SK-N-SH (cell line): Measurements from ENCODE around the gene FRAS1. TPM values are rescaled to one million over a fixed set of nuclear protein-coding genes. Genes with fewer than 3 reads are reported as not detected.
"Not testable (repeated sequence)": the region's sequence is repeated elsewhere in the genome, so short reads cannot be mapped to it uniquely, and the experiment has no call there.

Experiments used
- CTCF ChIA-PET: fragments of 300-600, 350-600 bp; formaldehyde crosslinking; extraction: SDS; loops from one replicate; lab custom pipeline; 2021; lab: Yijun Ruan, JAX
- POLR2A ChIA-PET: fragments of 350-600 bp; sonication (Branson Sonifier 250); formaldehyde crosslinking; extraction: SDS; loops from one replicate; lab custom pipeline; 2020; ENCODE audit warnings: antibody characterized with exemption, inconsistent platforms; lab: Yijun Ruan, JAX
- DNase-seq: peaks from one replicate; pipeline ENCODE4 v3.0.0; 2012
- H2AFZ ChIP-seq: fragments of 200-600 bp; sonication (generic); 2 replicates; pipeline ENCODE4 v1.8.1; 2016; ENCODE audit warnings: antibody characterized with exemption, mild to moderate bottlenecking, low read depth
- H3F3A ChIP-seq: fragments of 200-600 bp; sonication (generic); replicated peaks from 2 replicates; pipeline ENCODE3; 2016; ENCODE audit warnings: antibody characterized with exemption, mild to moderate bottlenecking; ENCODE audit not compliant: insufficient read depth
- H3K27ac ChIP-seq, 2 experiments: fragments of 200-500 bp in 1 of 2; fragments of 200-600 bp in 1 of 2; sonication (Bioruptor generic) in 1 of 2; sonication (generic), shearing (Covaris generic) in 1 of 2; 2 replicates each; pipeline versions ENCODE4 v1.5.1 to v1.6.1; 2014 to 2016; ENCODE audit warnings: low read depth in 2 of 2, inconsistent platforms in 1 of 2, low read length in 1 of 2, mild to moderate bottlenecking in 1 of 2, mixed read lengths in 1 of 2
- H3K27me3 ChIP-seq: fragments of 200-600 bp; sonication (generic), shearing (Covaris generic); 2 replicates; pipeline ENCODE4 v1.6.1; 2016; ENCODE audit warnings: mixed run types; ENCODE audit not compliant: insufficient read depth
- H3K36me3 ChIP-seq, 2 experiments: fragments of 200-500 bp in 1 of 2; fragments of 200-600 bp in 1 of 2; sonication (Bioruptor generic) in 1 of 2; sonication (generic) in 1 of 2; replicated peaks in 1 of 2; 2 replicates each; pipeline versions ENCODE3 to v1.5.1; 2014 to 2016; ENCODE audit warnings: low read length in 1 of 2, mild to moderate bottlenecking in 1 of 2; ENCODE audit not compliant: insufficient read depth in 2 of 2, control insufficient read depth in 1 of 2
- H3K4me1 ChIP-seq, 2 experiments: fragments of 200-500 bp in 1 of 2; fragments of 200-600 bp in 1 of 2; sonication (Bioruptor generic) in 1 of 2; sonication (generic), shearing (Covaris generic) in 1 of 2; 2 replicates each; pipeline versions ENCODE4 v1.5.1 to v1.6.1; 2014 to 2016; ENCODE audit warnings: low read depth in 1 of 2, low read length in 1 of 2, mixed run types in 1 of 2; ENCODE audit not compliant: insufficient read depth in 2 of 2, control insufficient read depth in 1 of 2
- H3K4me2 ChIP-seq: fragments of 200-600 bp; sonication (generic), shearing (Covaris generic); 2 replicates; pipeline ENCODE4 v1.6.1; 2017; ENCODE audit warnings: mixed run types
- H3K4me3 ChIP-seq, 2 experiments: fragments of 200-500 bp in 1 of 2; fragments of 200-600 bp in 1 of 2; sonication (Bioruptor generic) in 1 of 2; sonication (generic), shearing (Covaris generic) in 1 of 2; 2 replicates each; pipeline versions ENCODE4 v1.5.1 to v1.8.1; 2014 to 2016; ENCODE audit warnings: low read depth in 2 of 2, inconsistent platforms in 1 of 2, low read length in 1 of 2, mild to moderate bottlenecking in 1 of 2, mixed read lengths in 1 of 2, moderate library complexity in 1 of 2
- H3K79me2 ChIP-seq: fragments of 200-600 bp; sonication (generic); 2 replicates; pipeline ENCODE4 v1.8.1; 2017; ENCODE audit warnings: mild to moderate bottlenecking; ENCODE audit not compliant: insufficient read depth
- H3K9ac ChIP-seq: fragments of 200-600 bp; sonication (generic); 2 replicates; pipeline ENCODE4 v1.6.1; 2017; ENCODE audit warnings: mixed run types
- H3K9me2 ChIP-seq: fragments of 200-600 bp; sonication (generic); 2 replicates; pipeline ENCODE4 v1.6.1; 2017; ENCODE audit warnings: mixed run types
- H3K9me3 ChIP-seq: fragments of 200-600 bp; sonication (generic); 2 replicates; pipeline ENCODE4 v1.6.1; 2017; ENCODE audit warnings: mixed run types, mild to moderate bottlenecking, moderate library complexity
- H4K20me1 ChIP-seq: fragments of 200-600 bp; sonication (generic); 2 replicates; pipeline ENCODE4 v1.6.1; 2017; ENCODE audit warnings: mild to moderate bottlenecking, mixed run types; ENCODE audit not compliant: insufficient read depth
- ELF1 ChIP-seq: IDR thresholded peaks from 2 replicates; pipeline ENCODE4 v1.4.0; 2012
- EP300 ChIP-seq, 2 experiments: IDR thresholded peaks; 2 replicates each; pipeline versions ENCODE4 v1.4.0 to v1.6.1; 2012; ENCODE audit warnings: borderline replicate concordance in 1 of 2, low read depth in 1 of 2, low read length in 1 of 2
- FOXJ3 ChIP-seq: sonication (generic); formaldehyde crosslinking; IDR thresholded peaks from 2 replicates; pipeline ENCODE4 v1.5.1; 2020; ENCODE audit warnings: mild to moderate bottlenecking, missing genetic modification reagents
- FOXM1 ChIP-seq: IDR thresholded peaks from 2 replicates; pipeline ENCODE4 v1.4.0; 2012; ENCODE audit warnings: low read depth, mild to moderate bottlenecking
- GATA2 ChIP-seq: sonication (generic); formaldehyde crosslinking; IDR thresholded peaks from 2 replicates; pipeline ENCODE4 v1.5.0; 2020; ENCODE audit warnings: mild to moderate bottlenecking, missing genetic modification reagents
- NFIC ChIP-seq: IDR thresholded peaks from 2 replicates; pipeline ENCODE4 v1.4.0; 2012; ENCODE audit warnings: borderline replicate concordance
- NRF1 ChIP-seq: IDR thresholded peaks from 2 replicates; pipeline ENCODE4 v1.6.1; 2012; ENCODE audit warnings: low read depth, mild to moderate bottlenecking, low read length
- RCOR1 ChIP-seq: fragments of 150-350 bp; IDR thresholded peaks from 2 replicates; pipeline ENCODE4 v1.6.1; 2017; ENCODE audit warnings: antibody characterized with exemption, low read length
- RXRA ChIP-seq: IDR thresholded peaks from 2 replicates; pipeline ENCODE4 v1.4.0; 2012; ENCODE audit warnings: low read depth, mild to moderate bottlenecking, borderline replicate concordance
- TEAD4 ChIP-seq: IDR thresholded peaks from 2 replicates; pipeline ENCODE4 v1.4.0; 2012; ENCODE audit warnings: mild to moderate bottlenecking, borderline replicate concordance; ENCODE audit not compliant: insufficient read depth
- WGBS: methylation state at CpG from one replicate; pipeline ENCODE4 v1.1.6; 2017; ENCODE audit warnings: low lambda C conversion rate; 5-methylcytosine and 5-hydroxymethylcytosine counted together
- polyA plus RNA-seq, 3 experiments: library from polyadenylated mRNA; depleted of rRNA; stranded (reverse); fragments of >200 nt; gene quantifications; 2 replicates each; pipeline ENCODE4 v1.2.3, GENCODE V29; 2012
- TF ChIP-seq, protein P1 (sequence below): IDR thresholded peaks from 2 replicates; pipeline ENCODE4; 2012
- TF ChIP-seq, protein P2 (sequence below): IDR thresholded peaks from 2 replicates; pipeline ENCODE4 v1.4.0; 2012; ENCODE audit warnings: low read depth

FRAS1 gene
- polyA plus RNA-seq, 1 of the 3 experiments (the other 2 are of a cell fraction): 8.3 TPM

DNA sequence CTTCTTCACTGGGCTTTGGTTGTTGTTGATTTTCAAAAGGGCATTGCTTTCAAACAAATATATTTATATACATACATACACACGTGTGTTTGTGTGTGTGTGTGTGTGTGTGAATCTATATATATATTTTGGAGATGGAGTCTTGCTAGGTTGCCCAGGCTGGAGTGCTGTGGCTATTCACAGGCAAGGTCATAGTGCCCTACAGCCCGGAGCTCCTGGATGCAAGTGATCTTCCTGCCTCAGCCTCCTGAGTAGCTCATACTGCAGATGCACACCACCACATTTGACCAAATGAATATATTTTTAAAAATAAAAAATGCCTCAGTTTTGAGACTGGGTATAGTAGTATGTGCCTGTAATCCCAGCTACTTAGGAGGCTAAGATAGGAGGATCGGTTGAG, 34.4 kb downstream of the FRAS1 start (continued):
- TF ChIP-seq, protein P1, sequence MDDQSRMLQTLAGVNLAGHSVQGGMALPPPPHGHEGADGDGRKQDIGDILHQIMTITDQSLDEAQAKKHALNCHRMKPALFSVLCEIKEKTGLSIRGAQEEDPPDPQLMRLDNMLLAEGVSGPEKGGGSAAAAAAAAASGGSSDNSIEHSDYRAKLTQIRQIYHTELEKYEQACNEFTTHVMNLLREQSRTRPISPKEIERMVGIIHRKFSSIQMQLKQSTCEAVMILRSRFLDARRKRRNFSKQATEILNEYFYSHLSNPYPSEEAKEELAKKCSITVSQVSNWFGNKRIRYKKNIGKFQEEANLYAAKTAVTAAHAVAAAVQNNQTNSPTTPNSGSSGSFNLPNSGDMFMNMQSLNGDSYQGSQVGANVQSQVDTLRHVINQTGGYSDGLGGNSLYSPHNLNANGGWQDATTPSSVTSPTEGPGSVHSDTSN: no peak
- TF ChIP-seq RXRA (no peak), RCOR1 (no peak), FOXJ3 (CRISPR knock-in tag) (no peak), TEAD4 (no peak), GATA2 (CRISPR knock-in tag) (no peak), ELF1 (no peak), NRF1 (no peak), NFIC (no peak)
- TF ChIP-seq, protein P2, sequence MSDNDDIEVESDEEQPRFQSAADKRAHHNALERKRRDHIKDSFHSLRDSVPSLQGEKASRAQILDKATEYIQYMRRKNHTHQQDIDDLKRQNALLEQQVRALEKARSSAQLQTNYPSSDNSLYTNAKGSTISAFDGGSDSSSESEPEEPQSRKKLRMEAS: no peak
- TF ChIP-seq, all 33 proteins: peak for 0

- H2AFZ ChIP-seq, H3K27me3 ChIP-seq, DNase-seq, H3K9me2 ChIP-seq, H3K4me1 ChIP-seq, H4K20me1 ChIP-seq, H3K9me3 ChIP-seq, H3K9ac ChIP-seq, H3K4me3 ChIP-seq, H3K27ac ChIP-seq, H3K4me2 ChIP-seq, H3K36me3 ChIP-seq, H3K79me2 ChIP-seq, POLR2A ChIA-PET, H3F3A ChIP-seq: not testable (repeated sequence)
- WGBS: 86% methylated on average over 5 of the region's 5 CpGs
- CTCF ChIA-PET: interaction anchor here (0.7 to 1.7 kb wide), 5 partner anchors 9 to 33 kb away, joined by 3 to 10 read pairs (median 3); no protein-coding TSS in a partner anchor
Observed at GRCh38 chr4:78092350-78092749, 35.2 kb downstream of the FRAS1 start.

GRCh38 chr4:78092850-78093249, 35.7 kb downstream of the FRAS1 start:
- Histone ChIP-seq H3K4me1 (peaks cover 0 to 6% of the 10 kb centered on the region in 2 experiments; a peak in 1 of 4 replicates), H3K79me2 (no peaks in the 10 kb centered on the region), H3K4me3 (no peak overlapping the region), H3K27me3 (no peaks in the 10 kb centered on the region), H3F3A (peaks cover 7% of the 10 kb centered on the region), H3K9me2 (no peaks in the 10 kb centered on the region), H3K9ac (no peak overlapping the region), H3K4me2 (no peak overlapping the region), H4K20me1 (no peaks in the 10 kb centered on the region), H2AFZ (no peak overlapping the region), H3K27ac (peak overlapping the region in 1 of 2 experiments; percentile 16; a peak in 2 of 4 replicates), H3K36me3 (no peaks in the 10 kb centered on the region), H3K9me3 (no peaks in the 10 kb centered on the region)
- no peak for DNase-seq
- CTCF ChIA-PET: interaction anchor here (0.6 to 1.6 kb wide), 5 partner anchors 8 to 428 kb away, joined by 3 to 5 read pairs (median 3); no protein-coding TSS in a partner anchor
- POLR2A ChIA-PET: no interaction called here
- TF ChIP-seq EP300 (IDR thresholded peaks at IDR 0.05; ENCODE audit: borderline replicate concordance in 1 of 2, low read depth in 1 of 2, low read length in 1 of 2): no peak
- TF ChIP-seq FOXM1: no peak
- no peak for TF ChIP-seq ELF1
- TF ChIP-seq, all 33 proteins: peak for 0
